B cell (primary cell): ENCODE measurements around the gene CYS1. TPM values are rescaled to one million over a fixed set of nuclear protein-coding genes. Genes with fewer than 3 reads are reported as not detected.

ENCODE experiments used
- ATAC-seq: fragments of 200-7000 bp; cut with Tn5 transposase; one replicate; pipeline ENCODE4 v1.10.0; 2021; ENCODE audit warnings: low read depth, mild to moderate bottlenecking, moderate number of reproducible peaks, moderate library complexity
- CTCF ChIA-PET: fragments of 350-600 bp; sonication (Branson Sonifier 250); formaldehyde crosslinking; loops from one replicate; lab custom pipeline; 2021; ENCODE audit warnings: antibody characterized with exemption, inconsistent platforms; lab: Charles Lee
- POLR2A ChIA-PET: fragments of 350-600 bp; sonication (Branson Sonifier 250); formaldehyde crosslinking; loops from one replicate; lab custom pipeline; 2021; ENCODE audit warnings: antibody characterized with exemption; lab: Charles Lee
- DNase-seq: peaks from one replicate; pipeline ENCODE4 v3.0.0; 2013
- H2AFZ ChIP-seq: 2 replicates; pipeline ENCODE4 v1.6.1; 2012; ENCODE audit warnings: mild to moderate bottlenecking, low read depth, low read length; ENCODE audit not compliant: insufficient read depth, poor library complexity, severe bottlenecking
- H3K27ac ChIP-seq, 2 donors: 1 replicate in 1 of 2; 2 replicates in 1 of 2; pipeline ENCODE4 v1.5.1; 2012 to 2013; ENCODE audit warnings: low read length in 2 of 2, mild to moderate bottlenecking in 2 of 2, moderate library complexity in 1 of 2
- H3K27me3 ChIP-seq, 4 experiments: fragments of 200-600 bp in 1 of 4; sonication (generic) in 1 of 4; replicated peaks in 1 of 4; 1 replicate in 2 of 4; 2 replicates in 2 of 4; pipeline versions ENCODE4 v1.6.1 to v1.7.0; 2013 to 2016; ENCODE audit warnings: low read length in 3 of 4, mild to moderate bottlenecking in 2 of 4, mixed read lengths in 1 of 4, moderate library complexity in 1 of 4; ENCODE audit not compliant: insufficient read depth in 4 of 4, control insufficient read depth in 3 of 4; ENCODE audit errors: control extremely low read depth in 1 of 4
- H3K36me3 ChIP-seq, 2 experiments: replicated peaks in 1 of 2; 1 replicate in 1 of 2; 2 replicates in 1 of 2; pipeline versions ENCODE4 v1.6.1 to v1.7.1; 2013; ENCODE audit warnings: low read length in 1 of 2; ENCODE audit not compliant: insufficient read depth in 2 of 2, control insufficient read depth in 1 of 2; ENCODE audit errors: control extremely low read depth in 1 of 2, extremely low read depth in 1 of 2
- H3K4me1 ChIP-seq, 2 donors: fragments of 200-600 bp in 1 of 2; sonication (generic) in 1 of 2; 1 replicate in 1 of 2; 2 replicates in 1 of 2; pipeline versions ENCODE4 v1.5.1 to v1.6.1; 2013 to 2017; ENCODE audit warnings: low read length in 2 of 2; ENCODE audit not compliant: control insufficient read depth in 2 of 2, insufficient read depth in 2 of 2
- H3K4me2 ChIP-seq: replicated peaks from 2 replicates; pipeline ENCODE3; 2012; ENCODE audit warnings: mild to moderate bottlenecking, low read depth, low read length; ENCODE audit not compliant: poor library complexity, severe bottlenecking
- H3K4me3 ChIP-seq, 5 experiments: fragments of 200-600 bp in 1 of 5; sonication (generic) in 1 of 5; 1 replicate in 3 of 5; 2 replicates in 2 of 5; pipeline versions ENCODE4 v1.5.1 to v1.7.0; 2011 to 2016; ENCODE audit warnings: low read length in 4 of 5, mild to moderate bottlenecking in 4 of 5, low read depth in 2 of 5, control low read depth in 1 of 5, moderate library complexity in 1 of 5; ENCODE audit not compliant: insufficient read depth in 1 of 5; ENCODE audit errors: control extremely low read depth in 1 of 5, extremely low read depth in 1 of 5
- H3K79me2 ChIP-seq: fragments of 200-600 bp; sonication (generic); one replicate; pipeline ENCODE4 v1.6.0; 2016; ENCODE audit warnings: low read length; ENCODE audit not compliant: control insufficient read depth, insufficient read depth
- H3K9ac ChIP-seq: fragments of 200-600 bp; sonication (generic); 2 replicates; pipeline ENCODE4 v1.6.1; 2017; ENCODE audit warnings: mild to moderate bottlenecking, low read length, moderate library complexity
- H3K9me3 ChIP-seq, 3 donors: one replicate each; pipeline versions ENCODE4 v1.6.1 to v1.7.1; 2013; ENCODE audit warnings: low read length in 2 of 3; ENCODE audit not compliant: control insufficient read depth in 2 of 3, insufficient read depth in 1 of 3; ENCODE audit errors: control extremely low read depth in 1 of 3
- H4K20me1 ChIP-seq: 2 replicates; pipeline ENCODE4 v1.6.0; 2012; ENCODE audit warnings: mild to moderate bottlenecking, low read length; ENCODE audit not compliant: insufficient read depth, control insufficient read depth, poor library complexity, severe bottlenecking
- H3K27ac Mint-ChIP-seq: one replicate; pipeline ENCODE4 v1.8.0; 2021; ENCODE audit warnings: mixed read lengths
- H3K27me3 Mint-ChIP-seq: one replicate; pipeline ENCODE4 v1.8.0; 2021; ENCODE audit warnings: mixed read lengths
- H3K4me1 Mint-ChIP-seq: one replicate; pipeline ENCODE4 v1.8.0; 2021; ENCODE audit warnings: mixed read lengths
- H3K4me3 Mint-ChIP-seq: one replicate; pipeline ENCODE4 v1.8.0; 2021; ENCODE audit warnings: mixed read lengths
- H3K9me3 Mint-ChIP-seq: one replicate; pipeline ENCODE4 v1.8.0; 2022; ENCODE audit warnings: mixed read lengths; ENCODE audit not compliant: insufficient read depth
- CTCF ChIP-seq: fragments of 200-600 bp; IDR thresholded peaks from one replicate; pipeline ENCODE4 v1.8.0; 2022; ENCODE audit warnings: antibody characterized with exemption, mild to moderate bottlenecking
- EZH2 ChIP-seq: IDR thresholded peaks from 2 replicates; pipeline ENCODE4 v1.6.1; 2012; ENCODE audit warnings: borderline replicate concordance, low read depth, mild to moderate bottlenecking, moderate library complexity, low read length; ENCODE audit not compliant: insufficient read depth, poor library complexity, severe bottlenecking
- WGBS: methylation state at CpG from one replicate; pipeline ENCODE4 v1.1.5; 2013; ENCODE audit warnings: missing lambda C conversion rate; ENCODE audit not compliant: insufficient coverage; 5-methylcytosine and 5-hydroxymethylcytosine counted together
- intact Hi-C: fragments of 100-400 bp; cut with micrococcal nuclease; formaldehyde crosslinking; loops from one replicate; pipeline ENCODE4 v1.10.0; 2022
- polyA plus RNA-seq: library from polyadenylated mRNA; depleted of rRNA; stranded (reverse); fragments of >200 nt; gene quantifications from 2 replicates; pipeline ENCODE4 v1.2.3, GENCODE V29; 2012
- total RNA-seq, 2 donors: library from RNA; stranded (reverse); fragments of 120-200 nt in 1 of 2; gene quantifications; 1 replicate in 1 of 2; 2 replicates in 1 of 2; pipeline versions ENCODE4 v1.2.3 to v1.2.4, GENCODE V29; 2013 to 2022

The CYS1 gene
- total and polyA plus RNA-seq, 2 donors (not counting 1 experiment from before 2014, with no cell fraction given), result not detected

DNA sequence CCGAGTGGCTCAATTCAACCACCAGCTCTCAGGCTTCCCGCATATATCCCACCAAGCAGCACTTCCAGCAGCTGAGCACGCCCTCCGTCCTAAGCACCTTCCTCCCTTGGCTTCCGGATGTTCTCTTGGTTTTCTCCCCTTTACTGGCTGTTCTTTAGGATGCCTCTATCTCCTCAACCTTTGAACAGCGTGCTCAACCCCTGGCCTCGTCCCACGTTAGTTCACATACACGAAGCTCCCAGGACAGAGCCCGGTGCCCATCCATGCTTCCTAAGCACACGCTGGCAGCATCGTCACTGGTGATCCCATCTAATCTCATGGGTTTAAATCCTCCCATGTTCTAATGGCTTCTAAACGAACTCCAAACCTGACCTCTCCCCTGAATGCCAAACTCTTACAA is 3.7 kb downstream of the CYS1 start:
- Mint-ChIP-seq H3K4me1 (peaks cover 17% of the 10 kb centered on the region), H3K27me3 (peaks cover 66% of the 10 kb centered on the region), H3K27ac (no peak overlapping the region), H3K9me3 (no peaks in the 10 kb centered on the region), H3K4me3 (no peak overlapping the region)
- Histone ChIP-seq H3K36me3 (no peaks in the 10 kb centered on the region), H3K9ac (no peak overlapping the region), H3K79me2 (no peaks in the 10 kb centered on the region), H3K4me1 (peaks cover 23 to 27% of the 10 kb centered on the region in 2 donors), H3K4me2 (no peak overlapping the region), H4K20me1 (no peaks in the 10 kb centered on the region), H3K27ac (no peak overlapping the region), H3K4me3 (no peak overlapping the region), H3K9me3 (peaks cover 0 to 4% (median 0%) of the 10 kb centered on the region in 3 donors), H3K27me3 (peaks cover 0 to 62% (median 43%) of the 10 kb centered on the region in 4 experiments), H2AFZ (no peak overlapping the region)
- no peak for TF ChIP-seq CTCF
- no peak for TF ChIP-seq EZH2
- POLR2A ChIA-PET, result no interaction called here
- ATAC-seq (no peak), DNase-seq (no peak)
- intact Hi-C loops, result no loop called here
- CTCF ChIA-PET, result interaction anchor here (2.2 to 13.0 kb wide), 3 partner anchors 9 to 359 kb away, joined by 6 to 220 read pairs (median 143); no protein-coding TSS in a partner anchor
- WGBS, result 82% methylated on average over 13 of the region's 13 CpGs

DNA sequence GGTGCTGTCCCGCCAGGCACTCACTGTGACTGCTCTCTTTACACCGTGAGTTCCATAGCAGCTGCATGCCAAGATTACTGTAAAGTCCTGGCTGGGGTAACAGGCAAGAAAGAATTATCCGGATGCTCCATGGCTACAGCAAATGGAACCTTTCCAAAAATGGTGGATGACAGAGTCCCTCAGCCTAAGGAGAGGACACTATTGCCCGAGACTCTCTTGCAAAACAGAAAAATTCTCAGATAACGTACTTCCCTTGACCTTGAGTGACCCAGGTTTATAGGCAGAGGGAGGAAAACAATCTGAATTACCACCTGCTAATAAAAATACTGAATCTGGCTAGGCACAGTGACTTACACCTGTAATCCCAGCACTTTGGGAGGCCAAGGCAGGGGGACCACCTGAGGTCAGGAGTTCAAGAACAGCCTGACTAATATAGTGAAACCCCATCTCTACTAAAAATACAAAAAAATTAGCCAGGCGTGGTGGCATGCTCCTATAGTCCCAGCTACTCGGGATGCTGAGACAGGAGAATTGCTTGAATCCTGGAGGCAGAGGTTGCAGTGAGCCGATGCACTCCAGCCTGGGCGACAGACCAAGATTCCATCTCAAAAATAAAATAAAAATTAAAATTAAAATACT is 4.5 kb downstream of the CYS1 start:
- ChIA-PET CTCF (interaction anchor here (2.2 to 13.0 kb wide), 4 partner anchors 10 to 360 kb away, joined by 6 to 220 read pairs (median 88); partner anchors contain the start of gene RRM2), POLR2A (no interaction called here)
- no peaks in the 10 kb centered on the region for H3K36me3 ChIP-seq
- H3K4me1 Mint-ChIP-seq, result peaks cover 11% of the 10 kb centered on the region
- H3K9ac ChIP-seq, result no peak overlapping the region
- TF ChIP-seq EZH2 (no peak), CTCF (no peak)
- peaks cover 17 to 21% of the 10 kb centered on the region in 2 donors for H3K4me1 ChIP-seq
- H3K4me3 Mint-ChIP-seq, result no peak overlapping the region
- H3K27me3 Mint-ChIP-seq, result peaks cover 59% of the 10 kb centered on the region
- no peak overlapping the region for H3K4me2 ChIP-seq
- WGBS, result 62% methylated on average over 6 of the region's 9 CpGs
- DNase-seq (no peak), ATAC-seq (no peak)
- H4K20me1 ChIP-seq, result no peaks in the 10 kb centered on the region
- no peaks in the 10 kb centered on the region for H3K9me3 Mint-ChIP-seq
- H3K9me3 ChIP-seq, result peaks cover 0 to 4% (median 0%) of the 10 kb centered on the region in 3 donors
- no peak overlapping the region for H2AFZ ChIP-seq
- H3K4me3 ChIP-seq, result no peak overlapping the region
- H3K79me2 ChIP-seq, result no peaks in the 10 kb centered on the region
- no peak overlapping the region for H3K27ac ChIP-seq
- intact Hi-C loops, result no loop called here
- H3K27ac Mint-ChIP-seq, result no peak overlapping the region
- H3K27me3 ChIP-seq, result peaks cover 0 to 55% (median 38%) of the 10 kb centered on the region in 4 experiments
